ENCODE measurements around the gene SPG11.
"Not testable (repeated sequence)": the region's sequence is repeated elsewhere in the genome, so short reads cannot be mapped to it uniquely, and the experiment has no call there.

The SPG11 gene

DNA sequence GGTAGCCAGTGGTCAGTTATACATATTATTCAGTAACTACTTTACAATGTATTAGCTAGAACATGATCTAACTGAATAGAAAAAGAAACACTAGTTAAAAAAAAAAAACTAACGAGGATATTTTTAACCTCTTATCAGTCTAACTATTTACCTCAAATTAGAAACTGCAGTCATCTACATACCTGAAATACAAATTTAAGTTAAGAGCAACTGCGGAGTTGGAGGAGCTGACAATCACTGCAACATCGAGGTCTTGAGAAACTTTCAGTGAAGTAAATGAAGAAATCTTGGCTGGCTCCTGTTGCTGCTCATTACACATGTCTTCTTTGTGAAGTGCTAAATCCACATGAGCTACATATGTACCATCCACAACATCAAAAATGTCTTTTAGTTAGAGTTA lies 6.5 kb downstream of the SPG11 start:
- 89 to 95% methylated on average over 2 to 3 of the region's 3 CpGs for WGBS, 2 experiments
- H3K27me3 ChIP-seq (ENCODE audit: control insufficient read depth, insufficient read depth, low read length, poor library complexity, severe bottlenecking) = no peaks in the 10 kb centered on the region
- H3K4me1 ChIP-seq (ENCODE audit: control insufficient read depth, insufficient read depth, low read length) = no peaks in the 10 kb centered on the region
- H3K4me3 ChIP-seq (ENCODE audit: insufficient read depth, low read depth, low read length) = no peak overlapping the region
- no peaks in the 10 kb centered on the region for H3K9me3 ChIP-seq (ENCODE audit: control insufficient read depth, low read length)
- H3K27ac ChIP-seq (ENCODE audit: insufficient read depth, low read depth, low read length, poor library complexity, severe bottlenecking) = no peak overlapping the region
- H3K36me3 ChIP-seq (ENCODE audit: control insufficient read depth, insufficient read depth, low read length) = peaks cover 21% of the 10 kb centered on the region

DNA sequence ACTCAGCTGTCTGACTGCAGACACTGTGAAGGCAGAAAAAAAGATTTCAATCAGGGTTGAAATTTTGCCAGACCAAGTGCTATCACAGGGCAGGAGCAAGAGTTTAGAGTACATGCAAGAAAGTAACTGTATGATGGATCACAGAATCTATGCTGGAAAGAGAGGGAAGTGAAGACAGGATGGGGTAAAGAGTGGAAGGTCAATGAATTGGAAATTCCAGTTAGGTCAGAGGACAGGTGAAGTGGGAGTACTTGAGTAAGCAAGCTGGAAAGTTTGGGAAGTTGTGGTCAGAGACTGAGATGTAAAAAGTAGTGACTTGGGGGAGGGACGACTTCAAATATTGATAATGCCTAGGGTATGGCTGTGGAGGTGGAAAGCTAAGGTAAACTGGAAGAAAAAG lies 7.2 kb downstream of the SPG11 start:
- Histone ChIP-seq H3K27ac (ENCODE audit: insufficient read depth, low read depth, low read length, poor library complexity, severe bottlenecking) (no peak overlapping the region), H3K4me3 (ENCODE audit: insufficient read depth, low read depth, low read length) (no peak overlapping the region), H3K9me3 (ENCODE audit: control insufficient read depth, low read length) (no peaks in the 10 kb centered on the region), H3K36me3 (ENCODE audit: control insufficient read depth, insufficient read depth, low read length) (peaks cover 27% of the 10 kb centered on the region), H3K4me1 (ENCODE audit: control insufficient read depth, insufficient read depth, low read length) (no peaks in the 10 kb centered on the region), H3K27me3 (ENCODE audit: control insufficient read depth, insufficient read depth, low read length, poor library complexity, severe bottlenecking) (no peaks in the 10 kb centered on the region)
- WGBS, 2 experiments = 93 to 95% methylated on average over 1 of the region's 1 CpG

DNA sequence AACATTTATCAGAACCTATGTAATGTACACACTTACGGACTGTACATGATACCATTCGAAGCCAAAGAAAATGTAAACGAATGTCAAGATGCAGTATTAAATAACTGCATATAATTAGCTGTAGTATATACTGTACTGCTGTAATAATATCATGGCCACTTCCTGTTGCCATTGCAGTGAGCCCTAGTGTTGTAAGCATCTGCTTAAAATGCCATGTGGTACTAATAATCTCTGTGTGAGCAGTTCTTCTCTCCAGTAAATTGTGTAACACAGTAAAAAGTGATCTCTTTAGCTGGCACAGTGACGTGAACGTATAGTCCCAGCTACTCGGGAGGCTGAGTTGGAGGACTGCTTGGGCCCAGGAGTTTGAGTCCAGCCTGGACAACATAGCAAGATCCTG lies 8.6 kb downstream of the SPG11 start:
- WGBS, 2 experiments = 98 to 99% methylated on average over 3 to 6 of the region's 6 CpGs
- Histone ChIP-seq H3K27me3 (ENCODE audit: control insufficient read depth, insufficient read depth, low read length, poor library complexity, severe bottlenecking) (no peaks in the 10 kb centered on the region), H3K4me3 (ENCODE audit: insufficient read depth, low read depth, low read length) (no peak overlapping the region), H3K9me3 (ENCODE audit: control insufficient read depth, low read length) (no peaks in the 10 kb centered on the region), H3K4me1 (ENCODE audit: control insufficient read depth, insufficient read depth, low read length) (no peaks in the 10 kb centered on the region), H3K27ac (ENCODE audit: insufficient read depth, low read depth, low read length, poor library complexity, severe bottlenecking) (no peak overlapping the region), H3K36me3 (ENCODE audit: control insufficient read depth, insufficient read depth, low read length) (peaks cover 36% of the 10 kb centered on the region)

DNA sequence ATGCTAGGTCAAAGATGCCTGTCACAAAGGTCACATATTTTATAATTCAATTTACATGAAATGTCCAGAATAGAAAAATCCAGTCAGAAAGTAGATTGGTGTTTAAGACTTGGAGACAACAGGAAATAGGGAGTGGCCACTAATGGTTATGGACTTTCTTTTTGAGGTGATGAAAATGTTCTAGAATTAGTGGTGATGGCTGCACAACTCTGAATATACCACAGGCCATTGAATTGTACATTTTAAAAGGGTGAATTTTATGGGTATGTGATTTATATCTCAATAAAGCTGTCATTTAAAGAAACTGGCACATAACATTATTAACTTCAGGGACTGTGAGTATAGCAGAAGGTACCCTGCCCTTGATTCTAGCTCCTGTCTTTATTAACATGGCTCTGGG lies 15.8 kb downstream of the SPG11 start:
- Histone ChIP-seq H3K9me3 (ENCODE audit: control insufficient read depth, low read length) (no peaks in the 10 kb centered on the region), H3K27ac (ENCODE audit: insufficient read depth, low read depth, low read length, poor library complexity, severe bottlenecking) (no peak overlapping the region), H3K27me3 (ENCODE audit: control insufficient read depth, insufficient read depth, low read length, poor library complexity, severe bottlenecking) (no peaks in the 10 kb centered on the region), H3K4me3 (ENCODE audit: insufficient read depth, low read depth, low read length) (no peak overlapping the region), H3K36me3 (ENCODE audit: control insufficient read depth, insufficient read depth, low read length) (peaks cover 33% of the 10 kb centered on the region), H3K4me1 (ENCODE audit: control insufficient read depth, insufficient read depth, low read length) (no peaks in the 10 kb centered on the region)

DNA sequence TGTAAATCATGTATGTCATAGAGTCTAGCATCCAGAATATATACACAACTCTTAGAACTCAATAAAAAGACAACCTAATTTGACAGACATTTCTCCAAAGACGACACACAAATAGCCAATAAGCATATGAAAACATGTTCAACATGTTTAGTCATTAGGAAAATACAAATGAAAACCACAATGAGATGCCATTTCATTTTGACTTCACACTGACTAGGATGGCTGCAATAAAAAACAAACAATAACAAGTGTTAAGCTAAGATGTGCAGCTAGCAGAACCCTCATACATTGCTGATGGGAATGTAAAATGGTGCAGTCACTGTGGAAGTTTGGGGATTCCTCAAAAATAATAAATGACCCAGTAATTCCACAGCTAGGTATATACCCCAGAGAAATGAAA lies 16.4 kb downstream of the SPG11 start:
- WGBS, 2 experiments = 91 to 97% methylated on average over 1 of the region's 1 CpG
- peaks cover 32% of the 10 kb centered on the region for H3K36me3 ChIP-seq (ENCODE audit: control insufficient read depth, insufficient read depth, low read length)

DNA sequence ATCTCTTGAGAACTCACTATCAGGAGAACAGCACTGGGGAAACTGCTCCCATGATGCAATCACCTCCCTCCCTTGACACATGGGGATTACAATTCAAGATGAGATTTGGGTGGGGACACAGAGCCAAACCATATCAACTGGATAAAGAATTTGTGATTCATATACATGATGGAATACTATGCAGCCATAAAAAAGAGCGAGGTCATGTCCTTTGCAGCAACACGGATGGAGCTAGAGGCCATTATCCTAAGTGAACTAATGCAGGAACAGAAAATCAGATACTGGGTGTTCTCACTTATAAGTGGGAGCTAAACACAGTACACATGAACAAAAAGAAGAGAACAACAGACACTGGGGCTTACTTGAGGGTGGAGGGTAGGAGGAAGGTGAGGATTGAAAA lies 17.0 kb downstream of the SPG11 start:
- peaks cover 27% of the 10 kb centered on the region for H3K36me3 ChIP-seq (ENCODE audit: control insufficient read depth, insufficient read depth, low read length)
- no peak overlapping the region for H3K4me3 ChIP-seq (ENCODE audit: insufficient read depth, low read depth, low read length)
- no peaks in the 10 kb centered on the region for H3K9me3 ChIP-seq (ENCODE audit: control insufficient read depth, low read length)
- H3K27ac ChIP-seq (ENCODE audit: insufficient read depth, low read depth, low read length, poor library complexity, severe bottlenecking) = no peak overlapping the region
- H3K4me1 ChIP-seq (ENCODE audit: control insufficient read depth, insufficient read depth, low read length) = no peaks in the 10 kb centered on the region
- WGBS, 2 experiments = 89 to 94% methylated on average over 2 of the region's 2 CpGs
- no peaks in the 10 kb centered on the region for H3K27me3 ChIP-seq (ENCODE audit: control insufficient read depth, insufficient read depth, low read length, poor library complexity, severe bottlenecking)

More for the DNA sequence above, 16.4 kb downstream of the SPG11 start:
- Histone ChIP-seq H3K27me3 (ENCODE audit: control insufficient read depth, insufficient read depth, low read length, poor library complexity, severe bottlenecking) (no peaks in the 10 kb centered on the region), H3K4me1 (ENCODE audit: control insufficient read depth, insufficient read depth, low read length) (no peaks in the 10 kb centered on the region), H3K27ac (ENCODE audit: insufficient read depth, low read depth, low read length, poor library complexity, severe bottlenecking) (no peak overlapping the region), H3K4me3 (ENCODE audit: insufficient read depth, low read depth, low read length) (no peak overlapping the region), H3K9me3 (ENCODE audit: control insufficient read depth, low read length) (no peaks in the 10 kb centered on the region)

DNA sequence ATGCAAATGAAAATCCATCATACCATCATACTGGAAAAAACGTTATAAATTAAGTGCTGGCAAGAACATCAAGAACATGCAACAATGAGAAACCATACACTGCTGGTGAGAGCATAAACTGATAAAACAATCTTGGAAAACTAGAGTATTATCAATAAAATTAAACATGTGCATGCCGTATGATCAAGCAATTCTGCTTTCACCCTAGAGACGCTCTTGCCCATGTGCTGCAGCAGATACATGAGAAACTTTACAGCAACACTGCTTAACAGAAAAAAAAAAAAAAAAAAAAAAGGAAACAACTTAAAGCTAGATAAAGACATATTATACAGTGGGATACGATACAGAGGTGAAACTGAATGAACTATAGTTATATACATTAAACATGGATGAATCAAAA lies 21.8 kb downstream of the SPG11 start:
- Histone ChIP-seq H3K9me3 (ENCODE audit: control insufficient read depth, low read length) (no peaks in the 10 kb centered on the region), H3K4me1 (ENCODE audit: control insufficient read depth, insufficient read depth, low read length) (no peaks in the 10 kb centered on the region), H3K4me3 (ENCODE audit: insufficient read depth, low read depth, low read length) (no peak overlapping the region), H3K27ac (ENCODE audit: insufficient read depth, low read depth, low read length, poor library complexity, severe bottlenecking) (no peak overlapping the region), H3K27me3 (ENCODE audit: control insufficient read depth, insufficient read depth, low read length, poor library complexity, severe bottlenecking) (no peaks in the 10 kb centered on the region), H3K36me3 (ENCODE audit: control insufficient read depth, insufficient read depth, low read length) (peaks cover 10% of the 10 kb centered on the region)
- 95 to 100% methylated on average over 1 to 3 of the region's 4 CpGs for WGBS, 2 experiments

DNA sequence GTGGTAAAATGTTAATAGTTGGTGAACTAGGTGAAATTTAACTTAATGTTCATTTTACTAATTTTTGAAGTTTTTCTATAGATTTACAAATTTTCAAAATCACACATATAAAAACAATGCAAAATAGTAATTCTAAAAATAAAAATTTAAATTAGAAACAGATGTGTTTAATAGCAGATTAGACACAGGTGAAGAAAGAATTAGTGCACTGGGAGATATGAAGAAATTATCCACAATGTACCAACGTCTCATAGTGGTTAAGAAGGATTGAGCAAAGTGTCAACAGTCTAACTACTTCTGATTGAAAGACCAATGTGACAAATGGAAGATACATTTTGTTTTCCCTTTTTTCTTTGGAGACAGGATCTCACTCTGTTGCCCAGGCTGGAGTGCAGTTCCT lies 26.5 kb downstream of the SPG11 start:
- Histone ChIP-seq H3K27ac (ENCODE audit: insufficient read depth, low read depth, low read length, poor library complexity, severe bottlenecking) (no peak overlapping the region), H3K36me3 (ENCODE audit: control insufficient read depth, insufficient read depth, low read length) (peaks cover 16% of the 10 kb centered on the region), H3K27me3 (ENCODE audit: control insufficient read depth, insufficient read depth, low read length, poor library complexity, severe bottlenecking) (no peaks in the 10 kb centered on the region), H3K4me3 (ENCODE audit: insufficient read depth, low read depth, low read length) (no peak overlapping the region), H3K4me1 (ENCODE audit: control insufficient read depth, insufficient read depth, low read length) (no peaks in the 10 kb centered on the region), H3K9me3 (ENCODE audit: control insufficient read depth, low read length) (no peaks in the 10 kb centered on the region)
- WGBS, 2 experiments = 81 to 90% methylated on average over 1 of the region's 1 CpG

DNA sequence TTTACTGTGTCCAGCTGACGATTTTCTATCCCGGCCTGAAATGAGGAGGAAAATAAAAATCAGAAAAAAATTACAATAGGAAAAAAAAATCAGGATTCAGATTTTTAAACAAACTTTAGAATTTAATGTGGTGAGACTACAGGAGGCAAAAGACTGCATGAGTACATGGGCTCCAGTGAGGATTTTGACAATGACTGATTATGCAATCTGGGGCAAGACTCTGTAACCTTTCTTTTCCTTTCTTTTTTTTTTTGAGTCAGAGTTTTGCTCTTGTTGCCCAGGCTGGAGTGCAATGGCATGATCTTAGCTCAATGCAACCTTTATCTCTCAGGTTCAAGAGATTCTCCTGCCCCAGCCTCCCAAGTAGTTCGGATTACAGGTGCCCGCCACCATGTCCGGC lies 29.9 kb downstream of the SPG11 start:
- Histone ChIP-seq H3K4me3 (ENCODE audit: insufficient read depth, low read depth, low read length) (no peak overlapping the region), H3K4me1 (ENCODE audit: control insufficient read depth, insufficient read depth, low read length) (no peaks in the 10 kb centered on the region), H3K9me3 (ENCODE audit: control insufficient read depth, low read length) (no peaks in the 10 kb centered on the region), H3K27ac (ENCODE audit: insufficient read depth, low read depth, low read length, poor library complexity, severe bottlenecking) (no peak overlapping the region), H3K36me3 (ENCODE audit: control insufficient read depth, insufficient read depth, low read length) (peaks cover 16% of the 10 kb centered on the region), H3K27me3 (ENCODE audit: control insufficient read depth, insufficient read depth, low read length, poor library complexity, severe bottlenecking) (no peaks in the 10 kb centered on the region)
- 94 to 98% methylated on average over 5 of the region's 5 CpGs for WGBS, 2 experiments

DNA sequence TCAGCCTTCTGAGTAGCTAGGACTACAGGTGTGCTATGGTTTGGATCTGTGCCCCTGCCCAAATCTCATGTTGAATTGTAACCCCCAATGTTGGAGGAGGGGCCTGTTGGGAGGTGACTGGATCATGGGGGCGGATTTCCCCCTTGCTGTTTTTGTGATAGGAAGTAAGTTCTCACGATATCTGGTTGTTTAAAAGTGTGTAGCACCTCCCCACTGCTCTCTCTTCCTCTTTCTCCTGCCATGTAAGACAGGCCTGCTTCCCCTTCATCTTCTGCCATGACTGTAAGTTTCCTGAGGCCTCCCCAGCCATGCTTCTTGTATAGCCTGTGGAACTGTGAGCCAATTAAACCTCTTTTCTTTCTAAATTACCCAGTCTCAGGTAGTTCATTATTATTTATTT lies 38.2 kb downstream of the SPG11 start:
- H3K4me3 ChIP-seq (ENCODE audit: insufficient read depth, low read depth, low read length); H3K27me3 ChIP-seq (ENCODE audit: control insufficient read depth, insufficient read depth, low read length, poor library complexity, severe bottlenecking); H3K36me3 ChIP-seq (ENCODE audit: control insufficient read depth, insufficient read depth, low read length); H3K9me3 ChIP-seq (ENCODE audit: control insufficient read depth, low read length); H3K27ac ChIP-seq (ENCODE audit: insufficient read depth, low read depth, low read length, poor library complexity, severe bottlenecking); H3K4me1 ChIP-seq (ENCODE audit: control insufficient read depth, insufficient read depth, low read length): not testable (repeated sequence)
- WGBS, 2 experiments = 87 to 100% methylated on average over 2 of the region's 2 CpGs

DNA sequence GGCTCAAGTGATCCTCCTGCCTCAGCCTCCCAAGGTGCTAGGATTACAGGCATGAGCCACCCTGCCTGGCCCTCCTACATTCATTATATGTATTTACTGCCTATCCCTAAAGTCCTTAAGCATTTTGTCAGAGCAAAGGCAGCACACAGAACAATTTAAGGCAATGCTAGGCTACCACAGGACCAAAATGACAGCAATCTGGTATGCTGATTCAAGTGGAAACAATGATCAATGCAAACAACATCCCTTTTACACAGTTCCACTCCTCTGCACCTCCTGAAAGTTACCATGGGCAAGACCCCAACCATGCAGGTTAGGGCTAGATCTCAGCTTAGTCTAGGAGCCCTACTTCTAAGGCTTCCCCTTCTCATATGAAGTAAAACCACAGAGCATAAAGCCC lies 40.3 kb downstream of the SPG11 start:
- H3K36me3 ChIP-seq (ENCODE audit: control insufficient read depth, insufficient read depth, low read length) = peaks cover 11% of the 10 kb centered on the region
- H3K27me3 ChIP-seq (ENCODE audit: control insufficient read depth, insufficient read depth, low read length, poor library complexity, severe bottlenecking) = no peaks in the 10 kb centered on the region
- no peak overlapping the region for H3K27ac ChIP-seq (ENCODE audit: insufficient read depth, low read depth, low read length, poor library complexity, severe bottlenecking)
- H3K4me3 ChIP-seq (ENCODE audit: insufficient read depth, low read depth, low read length) = no peak overlapping the region
- H3K4me1 ChIP-seq (ENCODE audit: control insufficient read depth, insufficient read depth, low read length) = no peaks in the 10 kb centered on the region
- H3K9me3 ChIP-seq (ENCODE audit: control insufficient read depth, low read length) = no peaks in the 10 kb centered on the region
